NCI-H1694 (cell line): ENCODE data around the gene MAPKAPK2.

Experiments used
- DNase-seq: peaks from one replicate; lab custom pipeline; 2025; lab: John Stamatoyannopoulos, UW

MAPKAPK2 gene

DNA sequence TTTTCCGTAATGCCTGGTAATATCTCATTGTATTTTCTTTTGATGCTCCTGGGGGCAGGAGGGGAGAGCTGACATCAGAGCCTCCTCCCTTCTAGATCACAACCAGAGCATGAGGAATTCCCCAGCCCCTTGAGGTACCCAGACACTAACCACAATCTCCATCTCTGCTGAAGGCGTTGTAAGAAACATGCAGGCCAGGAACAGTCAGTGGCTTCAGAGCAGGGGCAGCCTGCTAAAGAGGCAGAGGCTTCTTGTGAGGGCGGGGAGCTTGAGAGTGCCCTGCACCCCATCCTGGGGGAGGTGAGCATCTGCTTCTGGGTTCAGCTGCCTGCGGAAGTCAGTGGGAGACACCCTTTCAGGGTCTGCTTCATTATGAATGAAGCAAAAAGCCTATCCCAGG is 19.0 kb downstream of the MAPKAPK2 start:
- DNase-seq, result no peak

- no peak for DNase-seq
Observed at GRCh38 chr1:206704226-206704625, 19.5 kb downstream of the MAPKAPK2 start.

DNA sequence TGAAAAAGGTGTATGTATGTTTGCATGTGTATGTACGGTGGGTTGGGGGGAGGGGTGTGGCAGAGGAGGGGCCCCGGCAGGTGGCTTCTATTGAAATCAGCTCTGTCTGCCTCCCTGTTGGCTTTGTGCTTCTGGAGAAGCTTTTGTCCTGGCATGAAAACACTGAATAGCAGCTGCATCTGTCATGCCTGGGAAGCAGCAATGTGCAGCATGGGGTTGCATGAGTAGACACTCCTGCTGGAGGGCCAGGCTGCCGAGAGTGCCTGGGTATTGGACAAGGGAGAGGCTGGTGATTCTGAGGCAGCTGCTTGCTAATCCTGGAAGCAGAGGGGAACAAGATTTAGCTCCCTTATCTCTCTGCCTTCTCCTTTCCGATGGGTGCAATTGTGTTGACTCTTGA is 20.5 kb downstream of the MAPKAPK2 start:
- DNase-seq, result peak; percentile 95

GRCh38 chr1:206705726-206706297 is 21.1 kb downstream of the MAPKAPK2 start:
- DNase-seq, result peak; percentile 44

DNA sequence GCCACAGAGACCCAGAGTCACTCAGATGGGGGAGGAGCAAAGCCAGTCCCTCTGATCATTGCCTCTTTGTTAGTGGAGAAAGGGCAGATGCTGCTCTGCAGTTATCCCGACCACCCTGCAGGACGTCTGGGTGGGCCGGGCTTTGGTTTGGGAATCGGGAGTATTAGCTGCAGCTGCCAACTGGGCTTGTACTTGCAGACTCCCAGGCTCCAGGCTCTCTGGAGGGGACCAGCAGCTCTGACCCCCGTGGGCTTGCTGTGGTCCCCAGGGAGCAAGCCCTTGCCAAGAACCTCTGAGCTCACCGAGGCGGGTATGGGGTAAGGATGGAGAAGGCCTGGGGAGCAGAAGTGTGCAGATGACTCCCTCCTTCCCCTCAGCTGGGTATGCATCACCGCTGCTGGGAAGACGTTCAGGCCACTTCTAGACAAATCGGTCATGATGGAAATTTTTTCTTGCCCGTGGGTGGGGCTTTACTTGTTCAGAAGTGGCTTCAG is 21.6 kb downstream of the MAPKAPK2 start:
- DNase-seq, result peak; percentile 45

DNA sequence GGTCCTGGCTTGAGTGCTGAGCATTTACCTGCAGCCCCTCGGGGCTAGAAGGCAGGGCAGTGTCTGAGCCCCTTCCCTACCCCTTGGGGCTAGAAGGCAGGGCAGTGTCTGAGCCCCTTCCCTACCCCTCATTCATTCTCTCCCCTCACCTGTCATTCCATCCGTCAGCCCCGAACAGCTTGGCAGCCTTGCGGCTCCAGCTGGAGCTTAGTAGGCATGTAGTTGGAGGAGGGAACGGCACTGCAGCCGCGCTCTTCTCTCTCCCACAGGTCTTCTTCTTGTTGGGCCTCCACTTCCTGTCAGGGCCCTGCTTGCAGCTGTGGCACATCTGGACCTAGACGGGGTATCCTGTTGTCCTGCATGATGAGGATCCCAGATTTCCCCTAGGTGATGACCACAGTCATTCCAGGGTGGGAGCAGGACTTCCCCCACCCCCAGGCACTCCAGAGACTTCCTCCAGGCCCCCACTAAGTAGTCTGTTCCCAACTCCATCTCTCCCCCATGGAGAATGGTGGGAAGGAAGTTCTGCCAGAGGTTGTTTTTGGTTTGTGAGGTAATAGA is 22.2 kb downstream of the MAPKAPK2 start:
- DNase-seq, result no peak

DNA sequence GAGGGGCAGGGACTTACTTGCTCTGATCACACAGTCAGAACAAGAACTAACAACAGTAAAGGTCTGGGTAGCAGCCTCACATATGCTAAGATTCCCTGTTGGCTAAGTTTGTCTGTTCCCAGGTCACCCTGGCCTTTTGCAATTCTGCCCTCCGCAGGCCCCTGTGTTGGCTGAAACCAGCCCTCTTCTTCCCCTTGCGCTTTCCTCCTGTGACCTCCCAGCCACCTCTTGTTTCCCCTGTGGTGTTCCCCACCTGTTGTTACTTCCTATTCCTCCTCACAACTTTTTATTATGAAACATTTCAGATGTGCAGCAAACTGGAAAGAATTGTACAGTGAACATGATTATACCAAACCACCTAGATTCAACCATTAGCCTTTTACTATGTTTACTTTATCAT is 23.4 kb downstream of the MAPKAPK2 start:
- DNase-seq, result no peak

DNA sequence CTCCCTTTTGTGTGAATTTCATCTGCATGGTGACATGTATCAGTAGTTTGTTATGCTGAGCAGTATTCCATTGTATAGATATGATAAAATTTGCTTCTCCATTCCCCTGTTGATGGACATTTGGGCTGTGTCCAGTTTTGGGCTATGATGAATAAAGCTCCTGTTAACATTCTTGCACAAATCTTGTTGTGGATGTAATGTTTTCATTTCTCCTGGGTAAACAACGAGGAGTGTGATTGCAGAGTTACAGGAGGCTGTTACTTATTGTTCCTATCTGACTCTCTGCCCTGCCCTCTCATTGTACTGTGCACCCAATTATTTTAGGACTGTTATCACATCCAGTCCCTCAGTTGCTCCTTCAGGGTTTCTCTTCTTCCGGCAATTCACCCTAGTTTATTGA is 24.2 kb downstream of the MAPKAPK2 start:
- DNase-seq, result no peak

DNA sequence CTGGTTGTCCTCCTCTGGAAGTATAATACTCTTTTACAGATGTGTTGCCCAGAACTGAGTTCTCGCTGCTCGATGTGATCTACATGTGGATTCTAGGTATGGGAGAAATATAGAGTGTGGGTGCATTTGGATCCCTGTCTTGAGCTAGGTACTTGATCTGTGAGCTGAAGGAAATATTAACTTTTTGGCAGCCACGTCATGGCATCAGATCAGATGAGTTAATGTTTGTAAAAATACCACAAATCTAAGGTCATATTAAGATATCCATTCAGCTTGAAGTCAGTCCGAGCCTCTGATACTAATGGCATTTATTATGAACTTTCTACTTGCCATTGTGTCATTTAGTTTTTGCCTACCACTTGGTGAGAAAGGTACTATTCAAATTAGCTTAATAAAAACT is 24.6 kb downstream of the MAPKAPK2 start:
- DNase-seq, result no peak

- DNase-seq, result no peak
Observed at GRCh38 chr1:206709772-206710459, 25.2 kb downstream of the MAPKAPK2 start.

DNA sequence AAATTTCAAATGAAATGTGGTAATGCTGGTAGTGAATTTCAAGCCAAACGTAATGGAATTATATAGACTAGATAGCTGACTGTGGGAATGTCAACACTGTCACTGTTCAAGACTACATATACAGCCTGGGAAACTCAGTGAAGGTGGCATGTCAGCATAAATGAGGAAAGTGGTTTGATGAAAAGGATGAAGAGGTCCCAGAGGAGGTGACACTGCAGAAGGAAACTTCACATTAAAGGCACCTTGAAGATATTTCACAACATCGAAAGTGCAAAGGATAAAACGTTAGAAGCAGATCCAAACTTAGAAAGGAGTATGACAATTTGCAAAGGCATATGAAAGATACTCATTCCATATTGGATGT is 25.7 kb downstream of the MAPKAPK2 start:
- DNase-seq, result no peak

GRCh38 chr1:206713070-206713469 is 28.4 kb downstream of the MAPKAPK2 start:
- DNase-seq, result no peak

- no peak for DNase-seq
Observed at GRCh38 chr1:206713910-206714312, 29.2 kb downstream of the MAPKAPK2 start.

GRCh38 chr1:206714331-206715058 is 29.8 kb downstream of the MAPKAPK2 start:
- DNase-seq, result no peak

- DNase-seq, result no peak
Observed at GRCh38 chr1:206715120-206715519, 30.4 kb downstream of the MAPKAPK2 start.

DNA sequence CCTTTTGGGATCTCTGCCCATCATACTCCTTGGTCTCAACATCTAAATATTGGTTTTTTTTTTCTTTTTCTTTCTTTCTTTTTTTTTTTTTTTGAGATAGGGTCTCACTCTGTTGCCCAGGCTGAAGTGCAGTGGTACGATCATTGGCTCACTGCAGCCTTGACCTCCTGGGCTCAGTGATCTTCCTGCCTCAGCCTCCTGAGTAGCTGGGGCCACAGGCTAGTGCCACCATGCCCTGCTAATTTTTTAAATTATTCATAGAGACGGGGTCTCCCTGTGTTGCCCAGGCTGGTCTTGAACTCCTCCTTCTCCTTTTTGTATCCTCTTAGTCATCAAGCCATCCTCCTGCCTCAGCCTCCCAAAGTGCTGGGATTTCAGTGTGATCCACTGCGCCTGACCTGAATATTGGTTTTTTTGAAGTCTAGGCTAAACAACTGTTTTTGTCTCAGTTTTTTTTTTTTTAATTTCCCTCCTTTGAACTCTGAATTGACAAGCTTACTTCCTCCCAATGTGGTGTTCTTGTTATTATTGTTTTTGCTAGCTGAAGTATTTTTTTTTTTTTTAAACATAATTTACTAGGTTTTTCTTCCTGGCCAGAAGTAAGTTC is 30.9 kb downstream of the MAPKAPK2 start:
- DNase-seq, result no peak

DNA sequence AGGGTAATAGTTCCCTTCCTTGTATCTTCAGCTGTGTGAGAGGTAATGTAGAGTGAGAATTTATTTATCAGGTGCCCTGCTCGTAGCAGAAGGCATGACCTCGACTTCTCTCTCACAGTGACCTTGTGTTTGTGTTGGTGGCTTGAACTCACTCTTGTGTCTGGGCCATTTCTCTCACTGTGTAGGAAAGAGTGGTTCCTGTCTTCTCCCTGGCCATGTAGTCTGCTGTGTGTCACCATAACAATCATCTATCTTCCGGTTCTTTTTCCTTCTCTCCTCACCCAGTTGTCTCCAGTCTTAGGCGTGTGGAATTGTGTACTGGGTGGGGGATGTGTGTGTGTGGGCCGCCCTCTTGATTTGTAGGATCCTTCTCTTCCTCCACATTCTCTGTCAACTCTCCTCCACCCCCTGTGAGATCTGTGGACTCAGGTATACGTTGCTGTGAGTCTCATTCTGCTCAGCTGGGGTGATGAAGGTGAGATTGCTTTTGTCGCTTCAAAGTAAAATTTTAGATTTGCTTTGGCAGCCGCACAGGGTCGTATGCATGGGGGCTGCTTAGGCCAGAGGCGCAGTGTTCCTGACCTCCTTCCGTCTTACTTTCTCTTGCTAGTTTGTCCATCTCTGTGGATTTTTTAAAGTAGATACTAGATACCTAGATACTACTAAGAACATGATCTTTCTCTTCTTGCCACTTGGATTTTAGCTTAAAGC is 31.6 kb downstream of the MAPKAPK2 start:
- DNase-seq, result no peak

GRCh38 chr1:206716870-206717673 is 32.4 kb downstream of the MAPKAPK2 start:
- no peak for DNase-seq

DNA sequence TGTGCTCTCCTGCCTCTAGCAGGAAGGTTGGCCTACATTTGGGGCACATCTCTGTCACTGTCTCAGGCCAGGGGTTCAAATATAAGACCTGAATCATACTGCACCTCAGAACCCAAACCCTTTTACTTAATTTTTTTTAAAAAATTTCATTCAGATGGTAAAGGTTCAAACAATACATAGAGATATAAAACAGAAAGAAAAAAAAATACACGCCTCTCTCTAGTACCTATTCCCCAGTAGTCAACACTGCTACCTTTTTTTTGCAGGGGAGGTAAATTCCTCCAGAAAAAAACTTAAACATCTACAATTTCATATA is 32.9 kb downstream of the MAPKAPK2 start:
- no peak for DNase-seq

DNA sequence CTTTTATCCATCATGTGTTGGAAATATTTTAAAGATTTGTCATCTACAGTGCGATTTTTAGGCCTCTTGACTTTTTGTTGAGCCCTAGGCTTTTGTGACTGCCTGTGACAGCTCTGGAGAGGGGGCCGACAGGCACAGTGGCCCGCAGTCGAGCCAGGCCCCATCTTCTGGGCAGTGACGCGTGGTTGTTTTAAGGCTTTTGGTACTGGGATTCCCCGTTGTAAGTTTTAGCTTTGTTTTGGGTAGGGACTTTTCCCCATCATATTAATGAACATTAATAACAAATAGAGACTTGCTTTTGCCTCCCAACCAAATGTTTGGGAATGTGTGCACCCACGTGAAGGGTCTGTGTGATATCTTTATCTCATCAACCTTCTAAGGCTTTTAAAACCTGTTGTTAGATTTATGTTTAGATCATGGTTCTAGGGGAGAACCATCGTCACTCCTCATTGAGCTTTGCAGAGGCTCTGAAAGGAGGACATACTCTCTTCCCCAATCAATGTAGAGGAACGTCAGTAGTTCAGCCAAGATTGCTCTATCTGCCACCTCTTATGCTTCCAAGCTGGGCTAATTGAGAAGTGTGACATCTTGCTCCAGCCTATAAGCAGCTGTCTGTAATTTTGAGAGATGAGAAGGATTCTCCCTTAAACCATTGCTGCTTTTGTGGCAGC is 34.6 kb downstream of the MAPKAPK2 start:
- DNase-seq, result no peak

DNA sequence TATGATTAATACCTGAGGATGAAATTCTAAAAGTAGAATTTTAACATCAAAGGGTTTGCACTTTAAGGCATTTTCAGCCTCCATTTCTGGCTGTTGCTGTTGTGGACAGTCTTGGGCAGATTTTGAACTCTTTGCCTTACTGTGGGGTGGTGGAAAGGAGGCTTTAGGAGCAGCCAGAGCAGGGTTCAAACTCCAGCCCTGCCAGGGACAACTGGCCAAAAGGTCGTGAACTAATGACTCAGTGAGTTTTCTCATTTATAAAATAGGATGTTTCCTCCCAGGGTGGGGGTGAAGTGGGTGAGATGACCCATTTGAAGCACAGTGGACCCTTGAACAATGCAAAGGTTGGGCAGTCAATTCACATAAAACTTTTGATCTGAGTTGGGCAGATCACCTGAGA is 36.7 kb downstream of the MAPKAPK2 start:
- DNase-seq, result no peak
